ENCODE measurements around the gene PHF19.

PHF19 gene

DNA sequence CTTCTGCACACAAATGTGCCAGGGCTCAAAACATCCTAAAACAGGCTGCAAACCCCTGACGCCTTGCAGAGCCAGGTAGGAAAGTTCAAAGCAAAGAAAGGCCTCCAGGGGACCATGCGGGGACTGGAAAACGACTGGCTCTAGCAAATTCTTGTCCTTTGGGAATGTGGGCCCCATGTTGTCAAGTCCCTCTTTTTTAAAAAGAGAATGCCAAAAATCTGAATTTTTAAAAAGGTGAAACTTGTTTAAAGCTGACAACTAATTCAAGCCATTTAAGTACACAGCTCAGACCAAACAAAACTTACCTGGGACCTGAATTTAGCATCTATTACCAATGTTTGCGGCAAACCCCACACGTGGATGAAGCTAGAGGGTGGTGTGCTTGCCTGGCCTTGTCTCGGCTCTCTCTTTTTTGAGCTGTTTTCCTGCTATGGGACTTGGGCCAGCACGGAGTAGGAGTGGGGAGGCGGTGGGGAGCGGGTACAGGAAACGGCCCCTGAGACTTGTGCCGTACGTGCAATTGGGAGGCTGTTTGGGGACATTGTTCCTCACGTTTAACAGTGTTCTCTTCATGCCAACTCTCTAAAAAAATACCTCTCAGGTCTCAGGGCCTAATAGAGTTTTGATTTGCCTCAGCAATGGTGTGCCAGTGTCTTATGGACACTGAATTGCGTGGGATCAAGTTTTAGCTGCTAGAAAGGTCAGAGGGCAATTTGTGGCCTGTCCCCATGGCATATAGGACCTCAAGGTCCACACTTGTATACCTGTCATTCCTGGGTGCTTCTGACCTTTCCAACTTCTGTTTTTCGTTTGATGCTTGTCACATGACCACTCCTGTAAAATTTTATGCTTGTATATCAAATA lies 15.1 kb upstream of the PHF19 start:
- peak; percentile 55 for DNase-seq

DNA sequence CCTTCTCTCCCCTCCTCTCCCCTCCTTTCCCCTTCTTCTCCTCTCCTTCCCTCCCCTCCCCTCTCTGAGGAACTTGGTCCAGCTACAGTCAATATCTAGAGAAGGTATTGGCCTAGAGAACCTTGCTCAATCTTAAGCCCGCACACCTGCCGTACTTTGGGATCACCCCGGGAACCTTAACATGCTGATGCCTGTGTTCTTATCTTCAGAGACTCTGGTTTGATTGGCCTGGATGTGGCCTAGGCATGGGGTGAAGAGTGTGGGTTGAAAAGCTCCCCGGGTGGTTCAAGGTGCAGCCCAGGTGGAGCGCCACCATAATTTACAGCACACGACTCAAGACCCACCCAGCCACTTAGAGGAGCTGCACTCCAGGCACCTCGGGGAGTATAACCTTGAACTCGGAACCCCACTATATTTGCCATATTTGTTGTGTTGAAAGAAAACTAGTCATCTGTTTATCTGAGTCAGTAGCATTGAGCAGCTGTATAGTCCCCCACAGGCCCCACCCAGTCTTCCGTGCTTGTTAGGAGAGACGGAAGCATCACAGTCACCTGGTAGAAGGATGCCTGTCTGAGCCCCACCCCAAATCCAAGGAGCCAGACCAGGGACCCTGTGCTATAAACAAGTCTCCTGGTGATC lies 14.4 kb upstream of the PHF19 start:
- peak; percentile 91 for DNase-seq

DNA sequence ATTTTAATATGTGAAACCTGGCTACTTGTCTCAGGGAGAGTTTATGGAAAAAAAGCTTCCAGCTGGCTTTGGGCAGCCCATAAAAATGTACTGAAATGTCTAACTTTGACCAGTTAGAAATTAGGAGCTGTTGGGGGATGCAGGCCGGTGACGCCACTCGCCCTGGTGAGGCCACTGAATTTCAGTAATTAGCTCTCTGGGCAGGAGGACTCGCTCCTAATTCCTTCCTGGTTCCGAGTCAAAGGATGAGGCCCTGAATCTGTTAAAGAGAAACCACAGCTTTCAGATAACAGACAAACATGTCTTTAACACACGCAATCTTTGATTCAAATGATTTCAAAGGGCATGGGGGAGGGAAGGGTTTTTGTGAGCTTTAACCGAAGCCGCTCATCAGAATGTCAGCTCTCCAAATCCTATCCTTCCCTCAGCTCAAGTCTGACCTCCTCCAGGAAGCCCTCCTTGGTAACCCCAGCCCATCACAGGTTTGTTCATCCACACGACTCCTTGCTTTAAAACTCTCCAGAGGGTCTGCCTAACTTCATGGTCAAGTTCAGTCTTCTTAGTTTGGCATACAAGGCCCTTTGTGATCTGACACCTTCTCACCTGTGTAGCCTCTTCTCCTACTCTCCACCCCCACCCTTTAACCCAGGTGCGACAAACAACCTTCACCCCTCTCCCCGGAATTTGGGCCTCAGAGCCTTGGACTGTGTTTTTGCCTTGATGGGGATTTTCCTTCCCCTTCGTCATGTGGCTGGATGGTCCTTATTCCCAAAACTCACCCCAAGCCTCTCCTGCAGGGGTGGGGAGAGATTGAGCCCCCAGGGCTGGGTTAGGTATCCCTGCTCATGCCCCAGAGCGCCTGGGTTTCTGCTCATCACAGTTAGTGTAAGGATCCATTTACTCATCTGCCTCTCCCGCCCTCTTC lies 13.6 kb upstream of the PHF19 start:
- DNase-seq, result peak; percentile 70

DNA sequence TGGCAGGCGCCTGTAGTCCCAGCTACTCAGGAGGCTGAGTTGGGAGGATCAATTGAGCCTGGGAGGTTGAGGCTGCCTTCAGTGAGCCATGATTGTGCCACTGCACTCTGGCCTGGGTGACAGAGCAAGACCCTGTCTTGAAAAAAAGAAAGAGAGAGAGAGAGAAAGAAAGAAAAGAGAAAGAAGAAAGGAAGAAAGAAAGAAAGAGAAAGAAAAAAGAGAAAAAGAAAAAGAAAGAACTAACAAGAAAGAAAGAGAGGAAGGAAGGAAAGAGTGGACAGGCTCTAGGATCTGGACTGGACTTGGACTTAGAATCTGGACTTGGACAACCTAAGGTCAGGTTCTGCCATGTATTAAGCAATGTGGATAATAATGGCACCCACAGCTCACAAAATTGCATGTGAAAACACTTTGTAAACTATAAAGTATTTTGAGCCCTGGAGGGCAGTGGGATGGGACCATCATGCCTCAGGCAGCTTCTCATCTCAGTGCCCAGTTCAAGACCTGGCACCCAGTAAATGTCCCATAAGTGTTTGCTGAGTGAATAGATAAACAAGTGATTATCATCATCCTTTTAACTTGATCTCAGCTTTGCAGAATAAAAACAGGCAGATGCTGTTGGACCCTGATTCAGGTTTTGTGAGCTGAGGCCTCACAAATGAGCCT lies 12.8 kb upstream of the PHF19 start:
- peak; percentile 29 for DNase-seq

DNA sequence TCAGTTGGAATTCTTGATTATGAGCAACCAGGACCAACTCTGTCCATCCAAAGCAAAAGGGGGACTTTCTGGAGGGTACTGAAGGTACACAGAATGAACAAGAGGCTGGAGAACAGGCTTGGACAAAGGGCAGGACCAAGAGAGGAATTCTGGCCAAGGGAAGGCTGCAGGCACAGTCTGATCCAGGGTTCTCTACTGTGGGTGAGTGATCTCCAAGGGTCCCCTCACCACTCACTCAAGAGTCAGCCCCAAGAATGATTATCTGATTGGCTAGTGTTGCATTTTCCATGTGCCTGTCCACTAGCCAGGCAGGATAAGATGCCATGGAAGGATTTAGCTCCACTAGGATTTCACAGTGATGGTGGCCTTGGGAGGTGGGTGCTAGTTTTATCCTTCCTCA lies 11.6 kb upstream of the PHF19 start:
- no peak for DNase-seq

DNA sequence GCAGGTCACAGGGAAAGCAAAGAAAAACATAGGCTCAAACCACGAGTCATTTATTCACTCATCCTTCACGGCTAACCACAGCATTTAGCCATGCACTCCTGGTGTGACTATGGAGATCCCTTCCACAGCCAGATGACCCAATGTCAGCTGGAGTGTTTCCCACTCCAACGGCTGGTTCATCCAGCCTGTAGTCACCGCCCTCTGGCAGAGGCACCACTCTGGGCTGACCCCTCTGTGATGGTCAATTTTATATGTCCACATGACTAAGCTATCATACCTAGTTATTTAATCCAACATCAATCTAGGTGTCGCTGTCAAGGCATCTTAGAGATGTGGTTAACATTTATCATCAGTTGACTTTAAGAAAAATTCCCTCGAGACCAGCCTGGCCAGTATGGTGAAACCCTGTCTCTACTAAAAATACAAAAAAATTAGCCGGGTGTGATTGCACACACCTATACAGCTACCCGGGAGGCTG lies 9.5 kb upstream of the PHF19 start:
- DNase-seq, result no peak

DNA sequence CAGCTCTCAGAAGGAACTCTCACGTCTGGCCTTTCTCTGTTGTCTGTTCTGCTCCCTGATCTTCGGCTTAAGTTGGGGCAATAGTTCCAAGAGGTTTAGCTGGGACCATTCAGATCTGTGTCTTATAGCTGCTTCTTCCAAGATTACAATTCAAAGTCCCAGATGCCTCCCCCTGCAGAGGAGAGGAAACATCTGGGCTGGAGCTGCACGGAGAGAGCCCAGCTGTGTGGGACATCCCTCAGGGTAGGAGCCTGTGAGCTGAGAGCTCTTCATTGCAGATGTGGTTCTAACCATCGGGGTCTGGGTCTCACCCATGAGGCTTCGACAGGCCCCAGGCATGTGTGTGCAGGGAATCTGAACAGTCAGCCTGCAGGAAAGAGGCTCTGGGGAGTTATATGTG lies 9.0 kb upstream of the PHF19 start:
- no peak for DNase-seq

DNA sequence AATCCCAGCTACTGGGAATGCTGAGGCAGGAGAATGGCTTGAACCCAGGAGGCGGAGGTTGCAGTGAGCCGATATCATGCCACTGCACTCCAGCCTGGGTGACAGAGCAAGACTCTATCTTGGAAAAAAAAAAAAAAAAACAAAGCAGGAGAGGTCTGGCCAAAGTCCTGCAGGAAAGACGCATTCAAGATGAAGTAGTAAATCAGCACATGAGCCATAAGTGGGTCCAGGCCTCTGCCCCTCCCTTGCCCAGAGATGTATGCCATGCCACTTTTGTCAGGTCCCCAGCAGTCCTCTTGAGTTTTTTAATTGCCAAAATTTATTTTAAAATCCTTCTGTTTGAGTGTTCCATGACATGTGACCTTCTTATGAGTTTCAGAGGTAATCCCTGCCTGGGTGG lies 8.5 kb upstream of the PHF19 start:
- DNase-seq, result no peak

DNA sequence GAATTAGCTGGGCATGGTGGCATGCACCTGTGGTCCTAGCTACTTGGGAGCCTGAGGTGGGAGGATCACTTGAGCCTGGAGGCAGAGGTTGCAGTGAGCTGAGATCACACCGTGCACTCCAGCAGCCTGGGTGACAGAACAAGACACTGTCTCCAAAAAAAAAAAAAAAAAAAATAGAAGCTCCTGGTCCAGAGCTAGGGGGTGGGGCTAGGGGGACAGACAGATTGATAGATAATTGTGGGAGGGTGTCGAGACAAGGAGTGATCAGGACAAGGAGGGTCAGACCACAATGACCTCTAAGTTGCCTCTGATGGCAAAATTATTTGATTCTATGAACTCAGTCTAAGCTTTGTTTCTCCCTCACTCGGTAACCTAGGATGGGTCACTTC lies 6.6 kb upstream of the PHF19 start:
- DNase-seq, result no peak

DNA sequence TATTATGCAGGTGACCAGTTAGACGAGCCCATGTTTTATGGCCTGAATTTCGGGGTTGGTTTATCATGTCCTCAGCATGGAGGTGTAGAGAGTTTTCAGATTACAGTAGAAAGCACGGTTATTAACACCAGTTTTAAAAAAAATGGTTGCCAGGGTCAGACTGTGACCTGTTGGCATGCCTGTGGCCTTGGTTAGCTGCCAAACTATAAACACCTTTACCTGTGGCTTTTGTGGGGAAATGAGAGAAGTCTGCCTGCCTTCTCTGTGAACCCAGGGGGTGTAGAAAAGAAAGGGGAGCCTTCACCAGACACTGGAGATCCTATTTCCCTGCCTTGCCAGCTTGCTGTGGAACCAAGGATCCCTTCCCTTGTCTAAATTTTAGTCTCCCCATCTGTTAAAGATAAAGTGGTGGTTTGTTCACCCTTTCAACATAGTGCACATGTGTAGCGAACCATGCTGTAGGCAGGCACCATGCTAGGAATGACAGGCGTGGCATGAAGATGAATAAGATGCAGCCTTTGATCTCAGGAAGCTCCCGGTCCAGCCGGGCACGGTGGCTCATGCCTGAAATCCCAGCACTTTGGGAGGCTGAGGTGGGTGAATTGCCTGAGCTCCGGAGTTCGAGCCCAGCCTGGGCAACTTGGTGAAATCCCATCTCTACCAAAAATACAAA lies 6.1 kb upstream of the PHF19 start:
- DNase-seq, result peak; percentile 56

DNA sequence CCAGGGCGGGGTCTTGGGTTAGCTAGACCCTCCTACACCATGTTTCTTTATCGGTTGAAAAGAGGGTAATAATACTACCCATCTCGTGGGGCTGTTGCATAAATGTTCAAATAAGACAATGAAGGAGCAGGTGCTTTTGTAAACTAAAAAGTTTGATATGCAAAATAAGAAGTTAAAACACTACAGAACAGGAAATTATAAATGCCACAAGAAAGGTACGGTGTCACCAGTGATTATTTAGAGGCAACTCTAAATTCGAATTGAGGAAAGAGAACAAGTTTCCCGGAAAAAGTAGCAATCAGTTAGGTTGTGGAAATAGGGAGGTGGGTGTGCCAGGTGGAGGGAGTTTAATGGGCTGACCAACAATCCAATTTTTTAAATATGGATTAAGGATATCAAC lies 2.5 kb upstream of the PHF19 start:
- no peak for DNase-seq

DNA sequence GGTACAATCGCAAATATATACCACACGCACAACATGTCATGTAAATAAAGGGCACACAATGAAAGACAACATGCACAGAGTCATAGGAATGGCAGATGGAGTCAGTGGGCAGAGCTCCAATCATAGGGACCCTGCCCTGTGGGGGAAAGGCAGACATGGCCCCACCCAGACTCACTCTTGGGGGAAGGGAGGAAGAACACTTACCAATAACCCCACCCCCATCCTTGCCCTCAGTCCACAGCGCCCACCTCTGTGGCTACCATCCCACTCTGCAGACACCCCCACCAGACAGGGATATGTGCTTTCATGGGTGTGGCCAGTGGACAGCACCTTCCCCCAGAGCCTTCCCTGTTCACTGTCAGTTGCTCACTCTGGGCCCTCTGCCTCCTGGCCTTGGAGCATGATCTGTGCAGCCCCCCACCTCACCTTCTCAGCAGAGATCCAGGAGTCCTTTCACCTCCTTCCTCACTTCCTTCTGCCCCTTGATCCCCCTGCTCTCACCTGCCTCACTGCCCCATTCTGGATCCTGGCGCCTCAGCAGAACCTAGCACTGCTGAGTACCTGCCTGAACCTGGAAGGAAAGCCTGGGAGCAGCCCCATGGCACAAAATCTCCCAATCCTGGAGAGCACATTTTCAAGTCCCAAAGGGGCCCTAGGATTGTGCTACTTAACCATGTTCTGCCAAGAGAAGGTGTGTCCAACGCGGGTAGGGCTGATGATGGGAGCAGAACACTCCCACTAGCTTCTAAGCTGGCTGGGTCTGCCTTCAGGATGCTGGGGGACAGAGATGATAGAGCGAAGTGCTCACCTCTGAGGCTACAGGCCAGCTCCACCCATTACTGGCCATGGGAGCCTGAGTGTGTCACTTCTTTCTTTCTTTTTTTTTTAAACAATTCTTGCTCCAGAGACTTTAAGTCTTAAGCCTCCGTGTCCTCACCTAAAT lies 1.5 kb upstream of the PHF19 start:
- DNase-seq, result peak; percentile 63

DNA sequence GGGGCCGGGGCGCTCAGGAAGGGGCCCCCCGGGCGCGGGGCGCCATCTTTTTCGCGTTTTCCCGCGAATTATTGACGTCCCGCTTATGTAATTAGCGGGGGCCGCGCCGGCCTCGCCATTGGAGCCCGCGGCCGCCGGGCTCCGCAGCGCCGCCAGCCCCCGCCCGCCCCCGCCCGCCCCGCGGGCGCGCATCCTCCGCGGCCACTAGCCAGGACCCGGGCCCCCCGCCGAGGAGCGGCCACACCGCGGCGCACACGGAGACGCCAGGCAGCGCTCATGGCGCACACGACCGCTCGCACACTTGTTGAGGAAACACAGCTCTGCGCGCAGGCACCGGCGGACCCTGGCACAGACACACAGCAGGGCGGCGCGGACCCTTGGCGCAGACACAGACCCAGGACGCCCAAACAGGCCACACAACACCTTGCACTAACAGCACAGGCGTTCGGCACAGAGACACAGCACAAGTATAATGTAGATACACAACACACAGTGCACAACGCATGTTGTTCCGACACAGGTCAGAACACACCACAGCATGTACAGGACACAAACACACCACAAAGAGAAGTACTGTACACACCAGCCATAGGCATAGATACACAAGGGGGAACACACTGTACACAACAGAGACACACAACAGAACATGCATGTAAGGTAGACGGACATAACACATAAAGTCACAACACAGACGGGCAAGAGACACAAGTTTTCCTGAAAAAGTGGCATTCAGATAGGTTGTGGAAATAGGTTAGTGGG lies 467 bp upstream of the PHF19 start:
- peak; percentile 76 for DNase-seq

DNA sequence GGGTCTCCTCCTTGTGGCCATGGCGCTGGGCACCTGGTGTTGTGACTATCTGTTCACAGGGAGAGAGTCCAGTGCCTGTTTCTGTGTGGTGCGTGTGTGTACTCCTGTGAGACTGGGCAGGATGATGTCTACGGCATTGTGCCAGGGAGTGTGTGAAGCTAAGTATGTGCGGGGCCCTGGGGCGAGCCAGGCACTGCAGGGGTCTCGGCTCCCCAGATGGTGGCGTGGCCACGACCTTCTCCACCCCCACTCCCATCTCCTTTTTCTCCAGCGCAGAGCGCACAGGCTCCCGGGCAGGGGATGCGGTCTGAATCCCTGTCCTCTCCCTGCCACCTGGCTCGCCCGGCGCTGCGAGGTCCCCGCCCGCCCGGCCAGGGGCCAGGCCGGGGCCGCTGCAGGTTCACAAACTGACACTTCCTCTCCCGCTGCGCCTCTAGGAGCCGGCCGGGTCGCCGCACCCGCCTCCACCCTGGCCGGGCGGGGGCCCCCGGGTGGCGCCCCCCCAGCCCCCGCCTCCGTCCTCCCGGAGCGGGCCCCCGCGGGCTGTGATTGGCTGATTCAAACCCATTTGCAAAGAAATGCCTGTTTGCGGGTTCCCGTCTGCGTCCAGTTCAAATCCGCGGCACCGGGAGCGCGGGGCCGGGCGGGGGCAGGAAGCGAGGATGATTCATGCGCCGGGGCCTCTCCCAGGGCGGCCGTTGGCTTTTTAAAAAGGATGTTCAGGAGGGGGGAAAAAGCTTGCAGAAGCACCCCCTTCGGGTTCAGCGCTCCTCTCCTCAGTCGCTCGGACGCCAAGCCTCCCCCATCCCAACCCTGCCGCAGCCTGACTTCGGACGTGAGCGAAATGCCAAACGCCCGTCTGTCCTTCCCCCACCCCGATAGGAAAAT lies 790 bp downstream of the PHF19 start:
- peak; percentile 94 for DNase-seq

DNA sequence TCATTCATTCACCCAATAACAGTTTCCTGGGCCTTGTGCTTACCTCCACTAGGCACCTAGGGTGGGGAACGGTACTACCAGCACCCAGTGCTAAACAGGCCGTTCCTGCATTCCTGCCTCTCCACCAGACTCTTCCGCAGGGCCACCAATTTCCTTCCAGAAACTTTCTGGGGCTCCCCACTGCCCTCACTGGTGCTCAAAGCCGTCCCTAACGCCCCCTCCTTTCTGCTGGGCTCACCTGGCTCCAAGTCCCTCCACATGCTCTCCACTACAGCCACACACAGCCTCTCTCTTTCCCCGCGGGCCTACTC lies 1.4 kb downstream of the PHF19 start:
- DNase-seq, result no peak

DNA sequence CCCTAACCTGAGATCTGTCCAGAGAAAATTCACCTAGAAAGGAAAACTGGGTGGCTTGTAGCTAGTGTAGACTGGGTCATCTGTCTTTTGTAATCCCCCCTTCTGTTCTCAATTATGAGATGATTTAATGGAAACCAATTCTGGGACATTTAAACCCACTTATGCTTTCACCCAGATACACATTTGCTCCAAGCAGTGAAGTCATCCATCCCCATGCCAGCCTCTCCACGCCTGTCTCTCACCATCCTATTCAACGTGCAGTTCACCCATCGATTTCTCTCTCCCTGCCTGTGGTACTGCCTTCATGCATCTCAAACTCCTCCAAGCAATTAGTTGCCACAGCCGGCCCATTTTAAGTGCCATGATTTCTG lies 1.8 kb downstream of the PHF19 start:
- no peak for DNase-seq

DNA sequence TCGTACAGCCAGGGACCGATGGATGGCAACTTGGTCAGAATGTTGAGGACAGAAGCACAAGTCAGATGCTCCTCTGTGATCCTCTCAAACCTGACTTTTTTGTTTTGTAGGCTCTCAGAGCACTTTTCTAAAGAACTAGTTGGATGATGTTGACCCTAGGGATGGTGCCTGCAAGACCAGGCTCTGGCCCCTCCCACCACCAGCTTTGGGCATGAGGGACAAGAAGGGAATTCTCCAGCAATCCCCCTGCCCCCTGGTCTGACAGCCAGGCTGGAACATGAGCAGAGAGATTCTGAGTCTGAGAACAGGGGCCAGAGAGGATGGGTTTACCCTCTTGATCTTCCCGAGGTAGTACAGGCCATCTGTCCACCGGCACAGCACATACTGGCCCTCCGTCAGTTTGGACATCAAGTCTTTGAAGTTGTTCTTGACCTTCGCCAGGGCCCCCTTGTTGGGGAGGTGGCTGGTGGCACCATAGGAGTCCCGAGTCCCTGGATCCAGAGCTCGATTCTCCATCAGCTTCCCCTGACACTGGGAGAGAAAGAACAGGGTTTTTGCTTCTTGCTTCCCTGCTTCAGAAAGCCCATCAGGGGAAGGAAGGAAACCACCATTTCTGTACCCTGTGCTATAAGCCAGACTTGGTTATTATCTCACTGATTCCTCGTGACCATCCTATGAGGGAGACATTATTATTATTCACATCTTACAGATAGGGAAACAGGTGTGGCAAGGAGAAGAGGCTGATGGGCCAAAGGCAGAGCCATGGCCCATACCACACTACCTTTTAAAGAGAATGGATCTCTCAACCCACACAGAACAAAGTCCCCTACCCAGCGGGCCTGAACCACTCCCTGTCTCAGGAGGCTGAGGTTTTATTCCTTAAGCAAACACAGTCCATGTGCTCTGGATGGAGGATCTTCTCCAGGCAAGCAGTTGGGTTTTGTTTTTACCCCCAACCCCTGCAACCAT lies 2.5 kb downstream of the PHF19 start:
- DNase-seq, result no peak

DNA sequence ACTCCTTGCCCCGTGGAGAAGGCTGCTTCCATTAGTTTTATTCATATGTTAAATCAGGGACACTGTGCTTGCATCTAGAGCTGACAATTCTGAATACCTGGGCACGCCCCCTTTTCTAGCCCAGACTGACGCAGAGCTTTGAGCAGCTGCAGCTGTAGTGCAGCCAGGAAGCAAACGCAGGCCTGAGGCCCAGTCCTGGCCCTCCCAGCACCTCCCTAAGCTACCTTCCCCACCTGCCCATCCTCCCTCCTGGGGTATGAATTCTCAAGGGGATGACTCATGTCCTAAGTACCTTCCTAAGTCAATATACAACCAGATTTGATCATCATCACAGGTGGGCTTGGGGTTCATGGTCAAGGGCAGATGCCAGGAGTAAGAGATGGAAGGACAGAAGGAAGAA lies 3.5 kb downstream of the PHF19 start:
- peak; percentile 66 for DNase-seq

Measured in CD4-positive, alpha-beta T cell treated with Interleukin-6 for 4 hours (primary cell).